ENCODE measurements around the gene REV1. TPM values are rescaled to one million over a fixed set of nuclear protein-coding genes. Genes with fewer than 3 reads are reported as not detected.
"Not testable (repeated sequence)": the region's sequence is repeated elsewhere in the genome, so short reads cannot be mapped to it uniquely, and the experiment has no call there.

Gene REV1
- total RNA-seq, 2 experiments from 2014 or later: 51.6 to 68.1 TPM

- Histone ChIP-seq H3K27ac (ENCODE audit: low read depth, low read length, poor library complexity, severe bottlenecking) (no peak overlapping the region), H3K4me2 (ENCODE audit: low read length) (no peak overlapping the region), H3K36me3 (ENCODE audit: insufficient read depth, low read length) (peaks cover 19% of the 10 kb centered on the region), H3K9me2 (ENCODE audit: insufficient read depth, low read length) (no peaks in the 10 kb centered on the region), H2AFZ (ENCODE audit: low read length) (no peak overlapping the region), H3K4me1 (ENCODE audit: insufficient read depth, low read length, poor library complexity, severe bottlenecking) (no peaks in the 10 kb centered on the region), H4K20me1 (ENCODE audit: insufficient read depth, low read length) (no peaks in the 10 kb centered on the region; the same call in 1 of the 2 replicates), H3K9me3 (ENCODE audit: low read length) (peaks cover 17% of the 10 kb centered on the region; the same call in 1 of the 2 replicates), H3K4me3 (ENCODE audit: low read depth, low read length, poor library complexity, severe bottlenecking) (no peak overlapping the region), H3K79me2 (ENCODE audit: insufficient read depth, low read depth, low read length) (peaks cover 88% of the 10 kb centered on the region)
- ChIA-PET POLR2A (interaction anchor here (0.7 kb wide), 1 partner anchor 60 kb away, joined by 6 read pairs; no protein-coding TSS in a partner anchor), CTCF (ENCODE audit: unreplicated experiment) (no interaction called here)
- no TSS peak for BruUV-seq (replicated peaks)
- DNase-seq (ENCODE audit: low spot score): no peak
- intact Hi-C loops (cut with micrococcal nuclease; ENCODE audit: unreplicated experiment): no loop called here
- TF ChIP-seq EZH2phosphoT487 (IDR thresholded peaks at IDR 0.05; ENCODE audit: borderline replicate concordance, low read depth, low read length) (no peak), CTCF (conservative IDR thresholded peaks at IDR 0.05; ENCODE audit: low read length) (no peak)
These were observed 17.9 kb downstream of the REV1 start for GRCh38 chr2:99471654-99472599.

- no peaks in the 10 kb centered on the region for H4K20me1 ChIP-seq (ENCODE audit: insufficient read depth, low read length)
- H3K36me3 ChIP-seq (ENCODE audit: insufficient read depth, low read length): peaks cover 24% of the 10 kb centered on the region
- no peak overlapping the region for H3K27ac ChIP-seq (ENCODE audit: low read depth, low read length, poor library complexity, severe bottlenecking)
- intact Hi-C loops (cut with micrococcal nuclease; ENCODE audit: unreplicated experiment): no loop called here
- no peak overlapping the region for H3K4me3 ChIP-seq (ENCODE audit: low read depth, low read length, poor library complexity, severe bottlenecking)
- no peak overlapping the region for H3K4me2 ChIP-seq (ENCODE audit: low read length)
- BruUV-seq (replicated peaks): no TSS peak
- peaks cover 17% of the 10 kb centered on the region; the same call in 1 of the 2 replicates for H3K9me3 ChIP-seq (ENCODE audit: low read length)
- POLR2A ChIA-PET: no interaction called here
- H2AFZ ChIP-seq (ENCODE audit: low read length): no peak overlapping the region
- H3K9me2 ChIP-seq (ENCODE audit: insufficient read depth, low read length): no peaks in the 10 kb centered on the region
- CTCF ChIA-PET (ENCODE audit: unreplicated experiment): no interaction called here
- peaks cover 88% of the 10 kb centered on the region for H3K79me2 ChIP-seq (ENCODE audit: insufficient read depth, low read depth, low read length)
- no peaks in the 10 kb centered on the region for H3K4me1 ChIP-seq (ENCODE audit: insufficient read depth, low read length, poor library complexity, severe bottlenecking)
- TF ChIP-seq EZH2phosphoT487 (IDR thresholded peaks at IDR 0.05; ENCODE audit: borderline replicate concordance, low read depth, low read length) (no peak), CTCF (conservative IDR thresholded peaks at IDR 0.05; ENCODE audit: low read length) (no peak)
- DNase-seq (ENCODE audit: low spot score): no peak
These were observed 18.9 kb downstream of the REV1 start for GRCh38 chr2:99470957-99471356.

GRCh38 chr2:99470459-99470858 is 19.4 kb downstream of the REV1 start:
- H3K4me1 ChIP-seq (ENCODE audit: insufficient read depth, low read length, poor library complexity, severe bottlenecking); H4K20me1 ChIP-seq (ENCODE audit: insufficient read depth, low read length); H3K9me2 ChIP-seq (ENCODE audit: insufficient read depth, low read length); intact Hi-C loops (cut with micrococcal nuclease; ENCODE audit: unreplicated experiment); DNase-seq (ENCODE audit: low spot score); H2AFZ ChIP-seq (ENCODE audit: low read length); H3K4me3 ChIP-seq (ENCODE audit: low read depth, low read length, poor library complexity, severe bottlenecking); BruUV-seq (replicated peaks); POLR2A ChIA-PET; H3K4me2 ChIP-seq (ENCODE audit: low read length); CTCF ChIA-PET (ENCODE audit: unreplicated experiment); H3K27ac ChIP-seq (ENCODE audit: low read depth, low read length, poor library complexity, severe bottlenecking): not testable (repeated sequence)
- Histone ChIP-seq H3K36me3 (ENCODE audit: insufficient read depth, low read length) (peaks cover 24% of the 10 kb centered on the region), H3K79me2 (ENCODE audit: insufficient read depth, low read depth, low read length) (peaks cover 88% of the 10 kb centered on the region), H3K9me3 (ENCODE audit: low read length) (peaks cover 17% of the 10 kb centered on the region; the same call in 1 of the 2 replicates)
